HepG2 (cell line): Measurements from ENCODE around the gene OR6B3. TPM values are rescaled to one million over a fixed set of nuclear protein-coding genes. Genes with fewer than 3 reads are reported as not detected.

Experiments
- ATAC-seq: fragments of 200-7000 bp; cut with Tn5 transposase; 3 replicates; pipeline ENCODE4 v1.9.1; 2020; ENCODE audit warnings: mild to moderate bottlenecking, moderate library complexity
- BruUV-seq: library from RNA; stranded (reverse); fragments of 400-500 nt; replicated peaks from 2 replicates; lab custom pipeline; 2021; lab: Mats Ljungman, UMichigan
- CTCF ChIA-PET: fragments of 300-600 bp; formaldehyde crosslinking; extraction: SDS; loops from one replicate; lab custom pipeline; 2021; ENCODE audit warnings: low total read pairs, inconsistent platforms, low intra/inter-chr PET ratio; lab: Yijun Ruan, JAX
- POLR2A ChIA-PET: fragments of 350-600 bp; sonication (Branson Sonifier 250); formaldehyde crosslinking; loops from one replicate; lab custom pipeline; 2020; ENCODE audit warnings: antibody characterized with exemption, inconsistent platforms; lab: Yijun Ruan, JAX
- DNase-seq: peaks from one replicate; pipeline ENCODE4 v3.0.0-alpha.2; 2015; ENCODE audit warnings: low spot score
- FAIRE-seq: peaks from 3 replicates; lab custom pipeline; 2011; peaks lifted over from hg19 to GRCh38; lab: Jason Lieb, UNC
- H2AFZ ChIP-seq: one replicate; pipeline ENCODE4 v1.6.1; 2011; ENCODE audit warnings: low read length, inconsistent platforms
- H3K27ac ChIP-seq: fragments of 300-600 bp; 3 replicates; pipeline ENCODE4 v1.8.0; 2011; ENCODE audit warnings: mixed run types, mild to moderate bottlenecking, mixed read lengths, low read length, inconsistent platforms; ENCODE audit not compliant: insufficient read depth; ENCODE audit errors: extremely low read length
- H3K27me3 ChIP-seq, 2 experiments: fragments of 200-600 bp in 1 of 2; 2 replicates in 1 of 2; 3 replicates in 1 of 2; pipeline versions ENCODE4 v1.6.0 to v1.8.0; 2011; ENCODE audit warnings: low read length in 2 of 2, mild to moderate bottlenecking in 2 of 2, moderate library complexity in 2 of 2, inconsistent platforms in 1 of 2; ENCODE audit not compliant: insufficient read depth in 2 of 2, control insufficient read depth in 1 of 2
- H3K36me3 ChIP-seq, 2 experiments: fragments of 200-600 bp in 1 of 2; replicated peaks in 1 of 2; 2 replicates in 1 of 2; 3 replicates in 1 of 2; pipeline versions ENCODE4 v1.5.1 to v1.8.0; 2011; ENCODE audit warnings: low read length in 2 of 2, inconsistent platforms in 1 of 2; ENCODE audit not compliant: insufficient read depth in 2 of 2, control insufficient read depth in 1 of 2
- H3K4me1 ChIP-seq: 2 replicates; pipeline ENCODE4 v1.5.1; 2012; ENCODE audit warnings: low read length, inconsistent platforms; ENCODE audit not compliant: insufficient read depth
- H3K4me2 ChIP-seq: 2 replicates; pipeline ENCODE4 v1.6.0; 2011; ENCODE audit warnings: low read depth, low read length, inconsistent platforms
- H3K4me3 ChIP-seq, 3 experiments: fragments of 200-600 bp in 1 of 3; sonication (generic), shearing (Covaris generic) in 1 of 3; replicated peaks in 1 of 3; 2 replicates each; pipeline ENCODE4 v1.5.1; 2011 to 2016; ENCODE audit warnings: low read length in 3 of 3, inconsistent platforms in 2 of 3, low read depth in 2 of 3, mild to moderate bottlenecking in 2 of 3, control low read depth in 1 of 3, mixed read lengths in 1 of 3; ENCODE audit not compliant: insufficient read depth in 1 of 3
- H3K79me2 ChIP-seq: one replicate; pipeline ENCODE4 v1.6.1; 2011; ENCODE audit warnings: low read length, inconsistent platforms; ENCODE audit not compliant: insufficient read depth
- H3K9ac ChIP-seq: 2 replicates; pipeline ENCODE4 v1.6.0; 2011; ENCODE audit warnings: mild to moderate bottlenecking, low read depth, low read length, inconsistent platforms; ENCODE audit not compliant: insufficient read depth
- H3K9me3 ChIP-seq: 2 replicates; pipeline ENCODE4 v1.5.1; 2012; ENCODE audit warnings: mild to moderate bottlenecking, low read length
- H4K20me1 ChIP-seq: 2 replicates; pipeline ENCODE4 v1.6.0; 2011; ENCODE audit warnings: inconsistent platforms, mild to moderate bottlenecking, low read length, moderate library complexity; ENCODE audit not compliant: insufficient read depth
- EZH2 ChIP-seq: conservative IDR thresholded peaks from 2 replicates; pipeline ENCODE4 v1.6.1; 2012; ENCODE audit warnings: mild to moderate bottlenecking, low read depth, low read length, moderate library complexity
- MBD4 ChIP-seq: IDR thresholded peaks from 2 replicates; pipeline ENCODE4 v1.6.1; 2012; ENCODE audit warnings: low read length, inconsistent platforms, borderline replicate concordance
- MXI1 ChIP-seq: IDR thresholded peaks from 3 replicates; pipeline ENCODE4 v1.6.1; 2012; ENCODE audit warnings: low read depth, low read length, inconsistent platforms, borderline replicate concordance
- ZNF136 ChIP-seq: sonication (generic); formaldehyde crosslinking; IDR thresholded peaks from 2 replicates; pipeline ENCODE4 v1.8.1; 2022; ENCODE audit warnings: low read depth, mild to moderate bottlenecking, moderate library complexity, missing genetic modification reagents
- WGBS: methylation state at CpG from one replicate; pipeline ENCODE4 v1.1.6; 2017; ENCODE audit warnings: low lambda C conversion rate; 5-methylcytosine and 5-hydroxymethylcytosine counted together
- in situ Hi-C: cut with HindIII; loops from 2 replicates; pipeline ENCODE4 v1.10.0; 2017; ENCODE audit warnings: low pct_unique_long_range_greater_than_20kb; ENCODE audit not compliant: extremely low pct_ligation_motif_present
- intact Hi-C: fragments of 100-400 bp; cut with micrococcal nuclease; formaldehyde crosslinking; loops from one replicate; pipeline ENCODE4 v1.10.0; 2022; ENCODE audit not compliant: unreplicated experiment
- polyA plus RNA-seq, 8 experiments: library from polyadenylated mRNA; depleted of rRNA in 3 of 8; stranded (reverse) in 7 of 8; unstranded in 1 of 8; fragments of >200 nt; fragmentation: Illumina TruSeq in 4 of 8; extraction: Trizol in 4 of 8; gene quantifications; 2 replicates each; pipeline versions ENCODE4 v1.2.1 to v1.2.3, GENCODE V29; 2011 to 2016; ENCODE audit warnings: low read depth in 4 of 8, missing spikeins in 1 of 8, mixed read lengths in 1 of 8; ENCODE audit not compliant: insufficient read depth in 1 of 8
- total RNA-seq, 5 experiments: library from RNA; depleted of rRNA; stranded (reverse); fragments of >200 nt; fragmentation: Illumina TruSeq; extraction: Trizol; gene quantifications; 2 replicates each; pipeline ENCODE4 v1.2.3, GENCODE V29; 2016; ENCODE audit warnings: low read depth in 1 of 5
- TF ChIP-seq, protein P1 (sequence below): sonication (generic); formaldehyde crosslinking; IDR thresholded peaks from 2 replicates; pipeline ENCODE4 v1.4.0; 2020; ENCODE audit warnings: missing genetic modification reagents, borderline replicate concordance
- TF ChIP-seq, protein P2 (sequence below), 2 experiments: IDR thresholded peaks; 2 replicates each; pipeline ENCODE4 v1.6.1; 2011 to 2012; ENCODE audit warnings: low read length in 2 of 2, borderline replicate concordance in 1 of 2, low read depth in 1 of 2, mild to moderate bottlenecking in 1 of 2, moderate library complexity in 1 of 2

OR6B3 gene
- total and polyA plus RNA-seq, 2 of the 13 experiments (the other 11 are each of a cell fraction or from before 2014, with no cell fraction given) = not detected

DNA sequence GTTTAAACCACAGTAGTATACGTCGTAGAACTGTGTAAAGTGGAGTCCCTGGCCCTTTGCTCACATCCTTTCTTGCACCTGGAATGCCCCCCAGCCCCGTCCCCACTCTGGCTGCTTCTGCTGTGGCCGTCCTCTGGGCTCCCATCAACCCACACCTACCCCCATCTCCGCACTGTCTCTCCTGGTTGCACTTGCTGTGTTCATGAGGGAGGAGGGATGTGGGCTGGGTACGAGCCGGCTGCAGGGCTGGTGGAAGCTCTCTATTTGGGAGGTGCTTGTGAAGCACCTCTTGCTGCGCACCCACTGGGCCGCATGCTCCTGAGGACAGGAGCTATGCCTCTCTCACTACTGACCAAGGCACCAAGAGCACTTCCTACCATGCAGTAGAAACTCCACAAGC lies 5.1 kb downstream of the OR6B3 start:
- H3K4me1 ChIP-seq = peaks cover 8% of the 10 kb centered on the region; the same call in 1 of the 2 replicates
- DNase-seq = no peak
- no peak overlapping the region for H3K4me2 ChIP-seq
- WGBS = 24% methylated on average over 9 of the region's 9 CpGs
- H3K9me3 ChIP-seq = no peaks in the 10 kb centered on the region
- H3K4me3 ChIP-seq = no peak overlapping the region
- H3K9ac ChIP-seq = no peak overlapping the region
- BruUV-seq = no TSS peak
- no peak for FAIRE-seq
- no peak overlapping the region for H3K27ac ChIP-seq
- CTCF ChIA-PET = no interaction called here
- H3K27me3 ChIP-seq = peaks cover 3 to 78% of the 10 kb centered on the region in 2 experiments; a peak in 4 of 5 replicates
- no peak for ATAC-seq
- POLR2A ChIA-PET = no interaction called here
- H4K20me1 ChIP-seq = no peaks in the 10 kb centered on the region
- intact Hi-C loops = no loop called here
- in situ Hi-C loops = no loop called here
- no peak overlapping the region for H2AFZ ChIP-seq
- H3K79me2 ChIP-seq = no peaks in the 10 kb centered on the region
- no peaks in the 10 kb centered on the region for H3K36me3 ChIP-seq
- TF ChIP-seq MXI1 (no peak), EZH2 (peak; percentile 40; the same call in 1 of the 2 replicates)

DNA sequence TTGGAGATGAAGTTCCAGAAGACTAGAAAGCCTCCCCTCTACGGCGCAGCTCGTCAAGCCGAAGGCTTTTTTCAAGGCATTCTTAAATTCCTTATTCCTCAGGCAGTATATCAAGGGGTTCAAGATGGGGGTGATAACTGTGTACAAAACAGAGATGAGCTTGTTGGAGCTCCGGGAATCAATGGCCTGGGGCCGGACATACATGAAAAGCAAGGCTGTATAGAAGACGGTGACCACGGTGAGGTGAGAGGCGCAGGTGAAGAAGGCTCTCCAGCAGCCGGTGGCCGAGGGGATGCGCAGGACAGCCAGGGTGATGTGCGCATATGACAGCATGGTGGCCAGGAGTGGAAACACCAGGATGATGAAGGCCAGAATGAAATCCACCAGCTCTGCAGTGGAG lies 8.2 kb downstream of the OR6B3 start:
- WGBS = 29% methylated on average over 13 of the region's 13 CpGs
- Histone ChIP-seq H3K27me3 (peaks cover 6 to 71% of the 10 kb centered on the region in 2 experiments), H3K4me3 (no peak overlapping the region), H3K36me3 (no peaks in the 10 kb centered on the region), H3K79me2 (no peaks in the 10 kb centered on the region), H3K4me1 (no peaks in the 10 kb centered on the region), H3K9me3 (no peaks in the 10 kb centered on the region), H3K27ac (no peak overlapping the region), H3K9ac (no peak overlapping the region), H3K4me2 (no peak overlapping the region), H2AFZ (no peak overlapping the region), H4K20me1 (no peaks in the 10 kb centered on the region)
- FAIRE-seq (no peak), ATAC-seq (no peak), DNase-seq (no peak)
- ChIA-PET CTCF (no interaction called here), POLR2A (no interaction called here)
- no TSS peak for BruUV-seq
- intact Hi-C loops (no loop called here), in situ Hi-C loops (no loop called here)
- TF ChIP-seq MBD4 (no peak), ZNF136 (CRISPR knock-in tag) (no peak)
- TF ChIP-seq, protein P1, sequence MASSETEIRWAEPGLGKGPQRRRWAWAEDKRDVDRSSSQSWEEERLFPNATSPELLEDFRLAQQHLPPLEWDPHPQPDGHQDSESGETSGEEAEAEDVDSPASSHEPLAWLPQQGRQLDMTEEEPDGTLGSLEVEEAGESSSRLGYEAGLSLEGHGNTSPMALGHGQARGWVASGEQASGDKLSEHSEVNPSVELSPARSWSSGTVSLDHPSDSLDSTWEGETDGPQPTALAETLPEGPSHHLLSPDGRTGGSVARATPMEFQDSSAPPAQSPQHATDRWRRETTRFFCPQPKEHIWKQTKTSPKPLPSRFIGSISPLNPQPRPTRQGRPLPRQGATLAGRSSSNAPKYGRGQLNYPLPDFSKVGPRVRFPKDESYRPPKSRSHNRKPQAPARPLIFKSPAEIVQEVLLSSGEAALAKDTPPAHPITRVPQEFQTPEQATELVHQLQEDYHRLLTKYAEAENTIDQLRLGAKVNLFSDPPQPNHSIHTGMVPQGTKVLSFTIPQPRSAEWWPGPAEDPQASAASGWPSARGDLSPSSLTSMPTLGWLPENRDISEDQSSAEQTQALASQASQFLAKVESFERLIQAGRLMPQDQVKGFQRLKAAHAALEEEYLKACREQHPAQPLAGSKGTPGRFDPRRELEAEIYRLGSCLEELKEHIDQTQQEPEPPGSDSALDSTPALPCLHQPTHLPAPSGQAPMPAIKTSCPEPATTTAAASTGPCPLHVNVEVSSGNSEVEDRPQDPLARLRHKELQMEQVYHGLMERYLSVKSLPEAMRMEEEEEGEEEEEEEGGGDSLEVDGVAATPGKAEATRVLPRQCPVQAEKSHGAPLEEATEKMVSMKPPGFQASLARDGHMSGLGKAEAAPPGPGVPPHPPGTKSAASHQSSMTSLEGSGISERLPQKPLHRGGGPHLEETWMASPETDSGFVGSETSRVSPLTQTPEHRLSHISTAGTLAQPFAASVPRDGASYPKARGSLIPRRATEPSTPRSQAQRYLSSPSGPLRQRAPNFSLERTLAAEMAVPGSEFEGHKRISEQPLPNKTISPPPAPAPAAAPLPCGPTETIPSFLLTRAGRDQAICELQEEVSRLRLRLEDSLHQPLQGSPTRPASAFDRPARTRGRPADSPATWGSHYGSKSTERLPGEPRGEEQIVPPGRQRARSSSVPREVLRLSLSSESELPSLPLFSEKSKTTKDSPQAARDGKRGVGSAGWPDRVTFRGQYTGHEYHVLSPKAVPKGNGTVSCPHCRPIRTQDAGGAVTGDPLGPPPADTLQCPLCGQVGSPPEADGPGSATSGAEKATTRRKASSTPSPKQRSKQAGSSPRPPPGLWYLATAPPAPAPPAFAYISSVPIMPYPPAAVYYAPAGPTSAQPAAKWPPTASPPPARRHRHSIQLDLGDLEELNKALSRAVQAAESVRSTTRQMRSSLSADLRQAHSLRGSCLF (CRISPR knock-in tag) = no peak
- TF ChIP-seq, protein P2, sequence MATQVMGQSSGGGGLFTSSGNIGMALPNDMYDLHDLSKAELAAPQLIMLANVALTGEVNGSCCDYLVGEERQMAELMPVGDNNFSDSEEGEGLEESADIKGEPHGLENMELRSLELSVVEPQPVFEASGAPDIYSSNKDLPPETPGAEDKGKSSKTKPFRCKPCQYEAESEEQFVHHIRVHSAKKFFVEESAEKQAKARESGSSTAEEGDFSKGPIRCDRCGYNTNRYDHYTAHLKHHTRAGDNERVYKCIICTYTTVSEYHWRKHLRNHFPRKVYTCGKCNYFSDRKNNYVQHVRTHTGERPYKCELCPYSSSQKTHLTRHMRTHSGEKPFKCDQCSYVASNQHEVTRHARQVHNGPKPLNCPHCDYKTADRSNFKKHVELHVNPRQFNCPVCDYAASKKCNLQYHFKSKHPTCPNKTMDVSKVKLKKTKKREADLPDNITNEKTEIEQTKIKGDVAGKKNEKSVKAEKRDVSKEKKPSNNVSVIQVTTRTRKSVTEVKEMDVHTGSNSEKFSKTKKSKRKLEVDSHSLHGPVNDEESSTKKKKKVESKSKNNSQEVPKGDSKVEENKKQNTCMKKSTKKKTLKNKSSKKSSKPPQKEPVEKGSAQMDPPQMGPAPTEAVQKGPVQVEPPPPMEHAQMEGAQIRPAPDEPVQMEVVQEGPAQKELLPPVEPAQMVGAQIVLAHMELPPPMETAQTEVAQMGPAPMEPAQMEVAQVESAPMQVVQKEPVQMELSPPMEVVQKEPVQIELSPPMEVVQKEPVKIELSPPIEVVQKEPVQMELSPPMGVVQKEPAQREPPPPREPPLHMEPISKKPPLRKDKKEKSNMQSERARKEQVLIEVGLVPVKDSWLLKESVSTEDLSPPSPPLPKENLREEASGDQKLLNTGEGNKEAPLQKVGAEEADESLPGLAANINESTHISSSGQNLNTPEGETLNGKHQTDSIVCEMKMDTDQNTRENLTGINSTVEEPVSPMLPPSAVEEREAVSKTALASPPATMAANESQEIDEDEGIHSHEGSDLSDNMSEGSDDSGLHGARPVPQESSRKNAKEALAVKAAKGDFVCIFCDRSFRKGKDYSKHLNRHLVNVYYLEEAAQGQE (IDR thresholded peaks at IDR 0.05; ENCODE audit: borderline replicate concordance in 1 of 2, low read depth in 1 of 2, low read length in 2 of 2) = no peak
